Caco-2 (cell line): ENCODE data around the gene ABCA13. TPM values are rescaled to one million over a fixed set of nuclear protein-coding genes. Genes with fewer than 3 reads are reported as not detected.

Source experiments
- BruUV-seq: library from RNA; stranded (reverse); fragments of 400-500 nt; replicated peaks from 2 replicates; lab custom pipeline; 2021; lab: Mats Ljungman, UMichigan
- CTCF ChIA-PET: fragments of 300-600 bp; sonication (Branson Sonifier 250); formaldehyde crosslinking; loops from one replicate; lab custom pipeline; 2022; ENCODE audit warnings: antibody characterized with exemption; lab: Charles Lee
- POLR2A ChIA-PET: fragments of 300-600 bp; sonication (Branson Sonifier 250); formaldehyde crosslinking; loops from one replicate; lab custom pipeline; 2022; ENCODE audit warnings: antibody characterized with exemption; lab: Charles Lee
- DNase-seq, 2 experiments: peaks; one replicate each; pipeline versions ENCODE4 v3.0.0 to v3.0.0-alpha.2; 2020 to 2022
- H3K27me3 ChIP-seq: replicated peaks from 2 replicates; pipeline ENCODE4 v1.6.0; 2011; ENCODE audit warnings: low read length; ENCODE audit not compliant: control insufficient read depth, insufficient read depth
- H3K36me3 ChIP-seq: 2 replicates; pipeline ENCODE4 v1.5.1; 2011; ENCODE audit warnings: low read length; ENCODE audit not compliant: control insufficient read depth, insufficient read depth
- H3K4me1 ChIP-seq: fragments of 250-450 bp; sonication (Bioruptor Pico); 2 replicates; pipeline ENCODE4 v1.5.1; 2020; ENCODE audit warnings: mild to moderate bottlenecking
- H3K4me3 ChIP-seq: 2 replicates; pipeline ENCODE4 v1.5.1; 2011; ENCODE audit warnings: low read depth, mild to moderate bottlenecking, control low read depth, low read length
- H3K9me3 ChIP-seq: fragments of 250-450 bp; sonication (Bioruptor Pico); 2 replicates; pipeline ENCODE4 v1.5.1; 2020; ENCODE audit warnings: mild to moderate bottlenecking, moderate library complexity
- H3K27ac Mint-ChIP-seq: one replicate; pipeline ENCODE4 v1.8.0; 2022; ENCODE audit warnings: mixed read lengths; ENCODE audit not compliant: unreplicated experiment
- H3K27me3 Mint-ChIP-seq: one replicate; pipeline ENCODE4 v1.8.0; 2022; ENCODE audit warnings: mixed read lengths; ENCODE audit not compliant: insufficient read depth, unreplicated experiment
- H3K36me3 Mint-ChIP-seq: one replicate; pipeline ENCODE4 v1.8.0; 2022; ENCODE audit warnings: mild to moderate bottlenecking, mixed read lengths; ENCODE audit not compliant: insufficient read depth, unreplicated experiment
- H3K4me1 Mint-ChIP-seq: one replicate; pipeline ENCODE4 v1.8.0; 2022; ENCODE audit warnings: low read depth, mixed read lengths; ENCODE audit not compliant: unreplicated experiment
- H3K4me3 Mint-ChIP-seq: one replicate; pipeline ENCODE4 v1.8.0; 2022; ENCODE audit warnings: mild to moderate bottlenecking, moderate library complexity, mixed read lengths; ENCODE audit not compliant: unreplicated experiment
- H3K9me3 Mint-ChIP-seq: one replicate; pipeline ENCODE4 v1.8.0; 2022; ENCODE audit warnings: mixed read lengths; ENCODE audit not compliant: unreplicated experiment
- intact Hi-C: fragments of 100-400 bp; cut with micrococcal nuclease; formaldehyde crosslinking; loops from one replicate; pipeline ENCODE4 v1.10.0; 2022; ENCODE audit not compliant: unreplicated experiment
- total RNA-seq: library from RNA; stranded (reverse); gene quantifications from 2 replicates; pipeline ENCODE4 v1.2.3, GENCODE V29; 2022
- TF ChIP-seq, protein P1 (sequence below), 2 experiments: fragments of 200-600 bp in 1 of 2; IDR thresholded peaks; 1 replicate in 1 of 2; 2 replicates in 1 of 2; pipeline versions ENCODE4 v1.5.1 to v1.8.0; 2011 to 2022; ENCODE audit warnings: antibody characterized with exemption in 1 of 2, control low read depth in 1 of 2, inconsistent platforms in 1 of 2, low read depth in 1 of 2, low read length in 1 of 2, mild to moderate bottlenecking in 1 of 2, moderate library complexity in 1 of 2; ENCODE audit not compliant: insufficient read depth in 1 of 2, severe bottlenecking in 1 of 2, unreplicated experiment in 1 of 2

Gene ABCA13
- total RNA-seq, 1 experiment from 2014 or later: 0.07 TPM

DNA sequence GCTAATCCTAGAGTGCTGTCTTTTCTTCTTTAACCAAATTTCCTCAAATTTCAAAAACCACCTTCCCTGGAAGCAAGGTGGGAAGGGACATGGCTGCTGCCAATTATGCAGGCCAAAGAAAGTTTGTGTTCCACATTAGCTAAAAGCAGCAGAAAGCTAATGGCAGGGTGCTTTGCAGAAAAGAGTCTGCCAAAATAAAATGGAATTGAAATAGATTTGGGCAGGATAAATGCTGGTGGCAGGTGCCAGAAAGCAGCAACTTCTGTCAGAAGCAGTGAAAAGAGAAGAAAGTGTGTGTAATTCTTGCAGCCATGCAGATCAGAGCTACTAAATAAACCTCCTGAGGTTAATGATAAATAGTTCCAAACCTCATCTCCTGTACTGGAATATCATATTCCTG lies 275.5 kb downstream of the ABCA13 start:
- Histone ChIP-seq H3K4me1 (no peaks in the 10 kb centered on the region), H3K36me3 (no peaks in the 10 kb centered on the region), H3K9me3 (no peaks in the 10 kb centered on the region), H3K27me3 (no peaks in the 10 kb centered on the region), H3K4me3 (no peak overlapping the region)
- Mint-ChIP-seq H3K9me3 (no peaks in the 10 kb centered on the region), H3K27me3 (peaks cover 12% of the 10 kb centered on the region), H3K36me3 (no peaks in the 10 kb centered on the region), H3K4me1 (no peaks in the 10 kb centered on the region), H3K27ac (no peak overlapping the region), H3K4me3 (no peak overlapping the region)
- DNase-seq: no peak
- CTCF ChIA-PET: no interaction called here
- intact Hi-C loops: no loop called here
- TF ChIP-seq, protein P1, sequence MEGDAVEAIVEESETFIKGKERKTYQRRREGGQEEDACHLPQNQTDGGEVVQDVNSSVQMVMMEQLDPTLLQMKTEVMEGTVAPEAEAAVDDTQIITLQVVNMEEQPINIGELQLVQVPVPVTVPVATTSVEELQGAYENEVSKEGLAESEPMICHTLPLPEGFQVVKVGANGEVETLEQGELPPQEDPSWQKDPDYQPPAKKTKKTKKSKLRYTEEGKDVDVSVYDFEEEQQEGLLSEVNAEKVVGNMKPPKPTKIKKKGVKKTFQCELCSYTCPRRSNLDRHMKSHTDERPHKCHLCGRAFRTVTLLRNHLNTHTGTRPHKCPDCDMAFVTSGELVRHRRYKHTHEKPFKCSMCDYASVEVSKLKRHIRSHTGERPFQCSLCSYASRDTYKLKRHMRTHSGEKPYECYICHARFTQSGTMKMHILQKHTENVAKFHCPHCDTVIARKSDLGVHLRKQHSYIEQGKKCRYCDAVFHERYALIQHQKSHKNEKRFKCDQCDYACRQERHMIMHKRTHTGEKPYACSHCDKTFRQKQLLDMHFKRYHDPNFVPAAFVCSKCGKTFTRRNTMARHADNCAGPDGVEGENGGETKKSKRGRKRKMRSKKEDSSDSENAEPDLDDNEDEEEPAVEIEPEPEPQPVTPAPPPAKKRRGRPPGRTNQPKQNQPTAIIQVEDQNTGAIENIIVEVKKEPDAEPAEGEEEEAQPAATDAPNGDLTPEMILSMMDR (IDR thresholded peaks at IDR 0.05; ENCODE audit: insufficient read depth in 1 of 2, low read depth in 1 of 2, low read length in 1 of 2, severe bottlenecking in 1 of 2, unreplicated experiment in 1 of 2): no peak
- BruUV-seq: no TSS peak
- POLR2A ChIA-PET: no interaction called here

GRCh38 chr7:48452218-48452617 lies 281.0 kb downstream of the ABCA13 start:
- Histone ChIP-seq H3K9me3 (no peaks in the 10 kb centered on the region), H3K4me1 (no peaks in the 10 kb centered on the region), H3K36me3 (no peaks in the 10 kb centered on the region), H3K4me3 (no peak overlapping the region), H3K27me3 (no peaks in the 10 kb centered on the region)
- ChIA-PET CTCF (interaction anchor here (0.6 kb wide), 1 partner anchor 83 kb away, joined by 4 read pairs; no protein-coding TSS in a partner anchor), POLR2A (no interaction called here)
- Mint-ChIP-seq H3K36me3 (no peaks in the 10 kb centered on the region), H3K9me3 (no peaks in the 10 kb centered on the region), H3K27ac (no peak overlapping the region), H3K4me3 (no peak overlapping the region), H3K27me3 (peaks cover 6% of the 10 kb centered on the region), H3K4me1 (no peaks in the 10 kb centered on the region)
- intact Hi-C loops: no loop called here
- BruUV-seq: no TSS peak
- no peak for DNase-seq
- TF ChIP-seq, protein P1 (IDR thresholded peaks at IDR 0.05; ENCODE audit: insufficient read depth in 1 of 2, low read depth in 1 of 2, low read length in 1 of 2, severe bottlenecking in 1 of 2, unreplicated experiment in 1 of 2): no peak

GRCh38 chr7:48454750-48455192 lies 283.5 kb downstream of the ABCA13 start:
- no peaks in the 10 kb centered on the region for H3K4me1 ChIP-seq
- H3K27ac Mint-ChIP-seq: no peak overlapping the region
- H3K36me3 Mint-ChIP-seq: no peaks in the 10 kb centered on the region
- no peaks in the 10 kb centered on the region for H3K36me3 ChIP-seq
- CTCF ChIA-PET: no interaction called here
- no peak for DNase-seq
- H3K4me3 Mint-ChIP-seq: no peak overlapping the region
- H3K27me3 ChIP-seq: no peaks in the 10 kb centered on the region
- H3K4me3 ChIP-seq: no peak overlapping the region
- intact Hi-C loops: no loop called here
- no peaks in the 10 kb centered on the region for H3K9me3 ChIP-seq
- H3K9me3 Mint-ChIP-seq: no peaks in the 10 kb centered on the region
- POLR2A ChIA-PET: no interaction called here
- no TSS peak for BruUV-seq
- H3K4me1 Mint-ChIP-seq: no peaks in the 10 kb centered on the region
- TF ChIP-seq, protein P1 (IDR thresholded peaks at IDR 0.05; ENCODE audit: insufficient read depth in 1 of 2, low read depth in 1 of 2, low read length in 1 of 2, severe bottlenecking in 1 of 2, unreplicated experiment in 1 of 2): no peak
- H3K27me3 Mint-ChIP-seq: peaks cover 6% of the 10 kb centered on the region
